DMS53 treated with DMSO at 0.1 percent for 48 hours (cell line): ENCODE measurements around the gene DIO3.
"Not testable (repeated sequence)": the region's sequence is repeated elsewhere in the genome, so short reads cannot be mapped to it uniquely, and the experiment has no call there.

Source experiments
- DNase-seq: peaks from one replicate; lab custom pipeline; 2025; ENCODE audit not compliant: unreplicated experiment; lab: John Stamatoyannopoulos, UW

The DIO3 gene

GRCh38 chr14:101557811-101558738 lies 3.2 kb upstream of the DIO3 start:
- no peak for DNase-seq

- no peak for DNase-seq
Observed at GRCh38 chr14:101558739-101559240, 2.5 kb upstream of the DIO3 start.

- DNase-seq = no peak
Observed at GRCh38 chr14:101559250-101559623, 2.1 kb upstream of the DIO3 start.

- DNase-seq = no peak
Observed at GRCh38 chr14:101559624-101560533, 1.4 kb upstream of the DIO3 start.

- no peak for DNase-seq
Observed at GRCh38 chr14:101560534-101561113, 671 bp upstream of the DIO3 start.

GRCh38 chr14:101561897-101562490 lies 699 bp downstream of the DIO3 start:
- DNase-seq = no peak

GRCh38 chr14:101562659-101563351 lies 1.5 kb downstream of the DIO3 start:
- no peak for DNase-seq

GRCh38 chr14:101563352-101563653 lies 2.0 kb downstream of the DIO3 start:
- no peak for DNase-seq

GRCh38 chr14:101563654-101564443 lies 2.6 kb downstream of the DIO3 start:
- DNase-seq = no peak

GRCh38 chr14:101564444-101564776 lies 3.1 kb downstream of the DIO3 start:
- no peak for DNase-seq

- no peak for DNase-seq
Observed at GRCh38 chr14:101564819-101565698, 3.8 kb downstream of the DIO3 start.

GRCh38 chr14:101567252-101567651 lies 6.0 kb downstream of the DIO3 start:
- no peak for DNase-seq

GRCh38 chr14:101571004-101571403 lies 9.7 kb downstream of the DIO3 start:
- no peak for DNase-seq

GRCh38 chr14:101572526-101572925 lies 11.2 kb downstream of the DIO3 start:
- not testable (repeated sequence) for DNase-seq

GRCh38 chr14:101573289-101573688 lies 12.0 kb downstream of the DIO3 start:
- no peak for DNase-seq

GRCh38 chr14:101575581-101575980 lies 14.3 kb downstream of the DIO3 start:
- DNase-seq = no peak

GRCh38 chr14:101577221-101577909 lies 16.1 kb downstream of the DIO3 start:
- no peak for DNase-seq

GRCh38 chr14:101578489-101578888 lies 17.2 kb downstream of the DIO3 start:
- DNase-seq = no peak
